Astrocyte of the spinal cord (primary cell): ENCODE data around the gene SSBP3.
A peak's percentile ranks its signal among the peaks of the same experiment; 100 is the strongest.

ENCODE experiments used
- DNase-seq: peaks from one replicate; pipeline ENCODE4 v3.0.0; 2011; ENCODE audit warnings: low read depth, low spot score
- H3K4me3 ChIP-seq: 2 replicates; pipeline ENCODE4 v1.5.1; 2011; ENCODE audit warnings: low read depth, mild to moderate bottlenecking, low read length, moderate library complexity
- in situ Hi-C: cut with HindIII; loops from 2 replicates; pipeline ENCODE4 v1.10.0; 2017; ENCODE audit warnings: low sequenced_read_pairs
- TF ChIP-seq, protein P1 (sequence below): IDR thresholded peaks from 2 replicates; pipeline ENCODE4 v1.5.1; 2012; ENCODE audit warnings: low read depth, mild to moderate bottlenecking, low read length, inconsistent platforms

The SSBP3 gene

DNA sequence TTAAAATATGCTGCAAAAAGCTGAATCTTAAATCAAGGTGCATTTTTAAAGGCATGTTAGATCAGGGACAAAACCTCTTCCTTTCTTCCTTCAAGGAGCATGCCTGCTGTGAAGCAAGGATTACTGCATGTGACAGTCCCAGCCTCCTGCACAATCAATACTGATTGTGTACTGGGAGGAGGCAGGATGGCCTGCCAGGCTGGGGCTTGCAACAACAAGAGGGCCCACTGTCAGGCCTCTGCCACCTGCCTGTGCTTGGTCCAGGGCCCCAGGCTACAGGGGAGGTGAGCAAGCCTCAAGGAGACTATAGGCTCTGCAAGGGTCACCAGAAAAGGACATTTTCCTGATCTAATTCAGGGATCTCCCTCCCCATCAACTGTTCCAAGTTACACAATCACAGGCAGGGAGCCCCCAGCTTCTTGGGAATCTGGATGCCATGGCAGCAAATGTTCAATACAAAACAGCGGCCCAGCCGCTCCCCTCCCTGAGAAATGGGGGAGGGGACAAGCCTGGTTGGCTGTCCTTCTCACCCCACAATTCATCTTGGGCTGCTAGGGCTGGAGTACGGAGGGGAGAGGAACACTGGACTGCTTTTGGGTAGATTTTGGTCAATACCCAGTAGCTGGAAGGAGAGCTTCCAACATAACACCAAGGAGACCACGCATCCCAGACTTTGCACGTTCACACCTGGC is 76.7 kb downstream of the SSBP3 start:
- in situ Hi-C loops: no loop called here
- TF ChIP-seq, protein P1, sequence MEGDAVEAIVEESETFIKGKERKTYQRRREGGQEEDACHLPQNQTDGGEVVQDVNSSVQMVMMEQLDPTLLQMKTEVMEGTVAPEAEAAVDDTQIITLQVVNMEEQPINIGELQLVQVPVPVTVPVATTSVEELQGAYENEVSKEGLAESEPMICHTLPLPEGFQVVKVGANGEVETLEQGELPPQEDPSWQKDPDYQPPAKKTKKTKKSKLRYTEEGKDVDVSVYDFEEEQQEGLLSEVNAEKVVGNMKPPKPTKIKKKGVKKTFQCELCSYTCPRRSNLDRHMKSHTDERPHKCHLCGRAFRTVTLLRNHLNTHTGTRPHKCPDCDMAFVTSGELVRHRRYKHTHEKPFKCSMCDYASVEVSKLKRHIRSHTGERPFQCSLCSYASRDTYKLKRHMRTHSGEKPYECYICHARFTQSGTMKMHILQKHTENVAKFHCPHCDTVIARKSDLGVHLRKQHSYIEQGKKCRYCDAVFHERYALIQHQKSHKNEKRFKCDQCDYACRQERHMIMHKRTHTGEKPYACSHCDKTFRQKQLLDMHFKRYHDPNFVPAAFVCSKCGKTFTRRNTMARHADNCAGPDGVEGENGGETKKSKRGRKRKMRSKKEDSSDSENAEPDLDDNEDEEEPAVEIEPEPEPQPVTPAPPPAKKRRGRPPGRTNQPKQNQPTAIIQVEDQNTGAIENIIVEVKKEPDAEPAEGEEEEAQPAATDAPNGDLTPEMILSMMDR: no peak
- H3K4me3 ChIP-seq: no peak overlapping the region
- no peak for DNase-seq

DNA sequence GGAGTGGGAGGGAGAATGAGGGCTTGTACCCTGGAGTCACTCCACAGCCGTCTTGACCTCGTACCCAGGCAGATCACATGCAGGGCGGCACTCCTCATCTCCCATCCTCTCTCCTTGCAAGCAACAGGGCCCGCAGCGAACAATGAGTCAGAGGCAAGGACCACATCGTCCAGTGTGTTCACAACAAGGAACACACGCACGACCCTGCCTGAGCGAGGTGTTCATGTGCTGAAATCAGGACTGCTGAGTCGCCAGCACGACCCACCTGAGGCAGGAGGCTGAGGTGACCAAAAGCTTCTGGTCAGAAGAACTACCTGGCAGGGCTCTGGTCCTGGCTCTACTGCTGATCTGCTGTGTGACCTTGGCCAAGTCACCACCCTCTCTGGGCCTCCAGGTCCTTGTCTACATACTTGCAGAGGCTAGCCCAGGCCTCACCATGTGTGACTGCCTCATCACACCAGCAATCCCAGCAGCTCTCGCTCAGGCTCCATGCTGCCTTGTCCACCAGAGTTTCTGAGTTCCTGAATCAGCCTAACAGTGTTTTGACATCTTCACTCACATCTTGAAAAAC is 78.0 kb downstream of the SSBP3 start:
- in situ Hi-C loops: no loop called here
- no peak overlapping the region for H3K4me3 ChIP-seq
- no peak for DNase-seq
- TF ChIP-seq, protein P1: no peak

DNA sequence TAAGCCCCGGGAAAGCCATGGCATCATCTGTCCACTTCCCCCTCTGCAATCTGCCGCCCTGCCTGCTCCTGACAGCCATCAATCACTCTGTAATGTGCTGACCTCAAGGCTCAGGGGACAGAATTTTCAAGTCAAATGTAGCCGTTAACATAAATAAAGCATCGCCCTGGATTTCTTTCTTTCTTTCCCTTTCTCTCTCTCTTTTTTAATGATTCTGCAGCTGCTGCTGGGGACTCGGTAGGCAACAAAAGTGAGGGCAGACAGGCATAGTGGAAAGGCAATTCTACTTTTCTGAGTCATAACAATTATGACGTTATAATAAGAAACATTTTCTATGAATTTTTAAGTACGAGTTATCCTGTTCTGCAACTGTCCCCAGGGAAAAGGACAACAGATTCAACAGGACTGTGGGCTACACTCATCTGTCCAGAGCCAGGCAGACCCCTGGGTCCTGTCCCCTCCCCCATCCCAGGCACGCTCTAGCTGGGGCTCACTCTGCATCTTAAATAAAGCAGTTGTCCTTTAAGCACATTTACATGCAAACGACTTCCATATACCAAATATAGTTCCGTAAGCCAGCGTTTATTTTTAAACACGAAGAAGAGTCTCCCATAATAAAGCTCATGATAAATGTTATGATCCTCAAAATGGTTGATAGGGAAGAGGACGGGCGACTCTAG is 78.7 kb downstream of the SSBP3 start:
- peak; percentile 35 for DNase-seq
- H3K4me3 ChIP-seq: no peak overlapping the region
- TF ChIP-seq, protein P1: no peak
- in situ Hi-C loops: no loop called here

DNA sequence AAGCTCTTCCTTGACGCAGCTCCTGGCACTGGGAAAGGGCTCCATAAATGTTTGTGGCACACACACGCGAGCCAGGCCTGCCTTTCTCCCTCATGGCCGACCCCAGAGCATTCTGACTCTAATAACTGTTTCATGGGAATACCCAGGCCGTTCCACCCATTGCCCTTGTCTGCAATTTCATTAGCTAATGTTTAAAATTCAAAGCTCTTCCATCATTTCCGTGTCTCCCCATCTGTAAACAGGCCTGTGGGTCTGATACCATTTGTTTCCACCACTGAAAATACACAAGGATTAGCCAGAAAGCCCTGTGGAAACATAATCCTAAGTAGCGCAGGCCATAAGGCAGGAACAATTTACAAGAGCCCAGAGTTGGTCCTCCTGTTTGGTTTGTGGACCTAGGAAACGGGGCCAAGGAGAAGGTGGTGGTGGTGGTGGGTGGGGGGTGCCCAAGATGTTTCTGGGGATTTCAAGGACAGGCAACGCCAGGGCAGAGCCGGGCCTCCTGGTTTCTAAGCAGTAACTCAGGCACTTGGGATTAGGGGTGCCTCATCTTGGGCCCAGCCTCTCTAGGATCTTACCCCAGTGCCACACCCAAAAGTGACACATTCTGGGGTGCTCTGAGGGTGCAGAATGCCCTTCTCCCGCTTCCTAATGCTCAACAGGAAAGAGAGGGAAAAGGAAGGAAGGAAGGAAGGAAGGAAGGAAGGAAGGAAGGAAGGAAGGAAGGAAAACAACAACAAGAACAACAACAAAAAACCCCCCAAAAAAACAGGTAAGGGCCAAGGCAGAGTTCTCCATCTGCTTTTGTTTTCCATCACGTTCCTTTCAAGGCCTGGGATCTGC is 79.4 kb downstream of the SSBP3 start:
- DNase-seq: no peak
- H3K4me3 ChIP-seq: no peak overlapping the region
- in situ Hi-C loops: no loop called here
- TF ChIP-seq, protein P1: no peak

DNA sequence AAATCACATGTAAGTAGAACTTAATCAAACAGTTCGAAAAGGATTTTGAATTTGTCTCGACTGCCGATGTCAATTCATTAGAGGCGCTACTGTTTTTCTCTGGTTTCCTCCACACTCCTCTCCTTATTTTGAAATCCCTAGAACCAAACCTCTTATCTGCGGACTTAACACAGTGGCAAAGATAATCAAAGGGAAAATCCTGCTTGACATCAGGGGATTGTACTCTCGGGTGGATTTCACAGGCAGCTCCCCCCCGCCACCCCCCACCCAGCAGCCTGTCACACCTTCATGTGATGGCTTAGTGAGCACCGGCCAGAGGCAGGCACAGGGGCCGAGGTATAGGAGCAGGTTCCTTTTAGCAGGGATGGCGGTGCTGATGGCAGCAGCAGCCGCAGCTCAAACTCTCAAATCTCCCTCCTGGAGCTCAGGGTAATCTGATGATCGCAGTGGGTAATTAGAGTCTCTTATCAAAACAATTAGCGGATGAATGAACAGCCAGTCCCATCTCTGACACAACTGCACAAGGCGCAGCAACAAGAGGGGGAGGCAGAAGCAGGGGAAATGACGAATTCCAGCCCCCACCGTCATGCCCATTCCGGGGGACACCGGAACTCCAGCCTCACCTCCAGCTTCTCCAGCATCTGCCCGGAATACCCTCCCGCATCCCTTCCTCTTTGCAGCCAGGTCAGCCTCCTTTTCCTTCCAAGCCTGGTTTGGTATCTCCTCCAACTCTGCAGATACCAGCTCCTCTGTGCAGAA is 80.3 kb downstream of the SSBP3 start:
- no peak overlapping the region for H3K4me3 ChIP-seq
- TF ChIP-seq, protein P1: no peak
- no peak for DNase-seq
- in situ Hi-C loops: no loop called here

DNA sequence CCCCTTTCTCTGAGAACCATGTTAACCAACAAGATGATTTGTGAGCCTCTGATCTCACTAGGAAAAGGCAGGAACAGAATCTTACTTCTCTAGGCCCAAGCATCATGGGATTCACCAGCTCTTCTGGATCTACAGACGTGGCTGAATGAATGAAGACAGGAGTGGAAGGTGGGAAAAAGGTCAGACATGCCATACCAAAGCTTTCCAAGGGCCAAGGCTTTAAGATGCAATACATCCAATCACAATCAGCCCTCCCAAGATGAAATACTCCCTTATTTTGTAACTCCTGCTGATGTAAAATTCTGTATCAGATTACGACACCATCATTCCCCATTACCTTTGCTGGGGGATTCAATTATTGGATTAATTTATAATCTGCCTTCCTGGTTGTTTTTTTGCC is 80.9 kb downstream of the SSBP3 start:
- DNase-seq: no peak
- TF ChIP-seq, protein P1: no peak
- H3K4me3 ChIP-seq: no peak overlapping the region
- in situ Hi-C loops: no loop called here
